ENCODE measurements around the gene CDH13. TPM values are rescaled to one million over a fixed set of nuclear protein-coding genes. Genes with fewer than 3 reads are reported as not detected.

Gene CDH13
- polyA plus RNA-seq, 2 of the 4 experiments (the other 2 are of a cell fraction) = not detected

GRCh38 chr16:83747936-83748335 lies 1121.2 kb downstream of the CDH13 start:
- no peak for TF ChIP-seq PBX3 (IDR thresholded peaks at IDR 0.05)
- TF ChIP-seq NPAS2 (CRISPR knock-in tag; IDR thresholded peaks at IDR 0.05; ENCODE audit: borderline replicate concordance) = no peak
- no peak for TF ChIP-seq BCL3 (IDR thresholded peaks at IDR 0.05)
- TF ChIP-seq SMC3 (IDR thresholded peaks at IDR 0.05) = no peak
- TF ChIP-seq HOXB5 (CRISPR knock-in tag; IDR thresholded peaks at IDR 0.05) = no peak
- TF ChIP-seq MAX (IDR thresholded peaks at IDR 0.05) = no peak
- TF ChIP-seq NR3C1 (IDR thresholded peaks at IDR 0.05) = no peak
- TF ChIP-seq E2F6 (IDR thresholded peaks at IDR 0.05; ENCODE audit: borderline replicate concordance, low read depth) = no peak
- TF ChIP-seq KDM1A (IDR thresholded peaks at IDR 0.05; ENCODE audit: low read depth) = no peak
- no peak for TF ChIP-seq POLR2AphosphoS2 (conservative IDR thresholded peaks at IDR 0.05; ENCODE audit: low read length)
- TF ChIP-seq ZFP36 (IDR thresholded peaks at IDR 0.05; ENCODE audit: borderline replicate concordance, partially characterized antibody) = no peak
- no peak for TF ChIP-seq EHMT2 (IDR thresholded peaks at IDR 0.05; ENCODE audit: low read depth)
- TF ChIP-seq HES2 (IDR thresholded peaks at IDR 0.05) = no peak
- no peak for TF ChIP-seq BHLHE40 (IDR thresholded peaks at IDR 0.05; ENCODE audit: low read depth, low read length)
- TF ChIP-seq CBX8 (IDR thresholded peaks at IDR 0.05) = no peak
- TF ChIP-seq JUNB (IDR thresholded peaks at IDR 0.05) = no peak
- no peak for TF ChIP-seq RFX5 (IDR thresholded peaks at IDR 0.05)
- TF ChIP-seq FOSL2 (IDR thresholded peaks at IDR 0.05) = no peak
- no peak for TF ChIP-seq FOSL2 (CRISPR knock-in tag; IDR thresholded peaks at IDR 0.05)
- WGBS (ENCODE audit: missing lambda C conversion rate) = 2% methylated on average over 3 of the region's 3 CpGs
- no peaks in the 10 kb centered on the region for H3K9me3 ChIP-seq
- no peak overlapping the region for H3K4me3 ChIP-seq
- ATAC-seq (no peak), DNase-seq (ENCODE audit: low read depth in 1 of 2, low spot score in 1 of 2) (no peak), FAIRE-seq (no peak)
- H3K4me1 ChIP-seq = no peaks in the 10 kb centered on the region
- H3K27ac ChIP-seq = no peak overlapping the region
- H3K4me2 ChIP-seq = no peak overlapping the region
- ChIA-PET CTCF (no interaction called here), POLR2A (no interaction called here)

- ATAC-seq (no peak), DNase-seq (ENCODE audit: low read depth in 1 of 2, low spot score in 1 of 2) (no peak), FAIRE-seq (no peak)
- Histone ChIP-seq H3K4me2 (no peak overlapping the region), H3K27ac (no peak overlapping the region), H3K9me3 (peaks cover 8% of the 10 kb centered on the region; the same call in 2 of the 3 replicates), H3K4me1 (no peaks in the 10 kb centered on the region), H3K4me3 (no peak overlapping the region)
- ChIA-PET POLR2A (no interaction called here), CTCF (no interaction called here)
- TF ChIP-seq USF2 (IDR thresholded peaks at IDR 0.05) = no peak
- TF ChIP-seq CHD4 (IDR thresholded peaks at IDR 0.05; ENCODE audit: borderline replicate concordance) = no peak
- TF ChIP-seq EHMT2 (IDR thresholded peaks at IDR 0.05; ENCODE audit: low read depth) = no peak
- no peak for TF ChIP-seq MYC (IDR thresholded peaks at IDR 0.05; ENCODE audit: borderline replicate concordance, low read length)
- no peak for TF ChIP-seq HOXB5 (CRISPR knock-in tag; IDR thresholded peaks at IDR 0.05)
- TF ChIP-seq TP53 (CRISPR knock-in tag; IDR thresholded peaks at IDR 0.05) = no peak
- TF ChIP-seq RFX5 (IDR thresholded peaks at IDR 0.05) = no peak
These were observed 1128.6 kb downstream of the CDH13 start for GRCh38 chr16:83755391-83755790.
